Activated B cell treated with CpG ODN at 0.5 μM for 24 hours (primary cell): Measurements from ENCODE around the gene ANKRD6. TPM values are rescaled to one million over a fixed set of nuclear protein-coding genes. Genes with fewer than 3 reads are reported as not detected.

Experiments used
- ATAC-seq: fragments of 200-7000 bp; cut with Tn5 transposase; one replicate; pipeline ENCODE4 v1.10.0; 2021; ENCODE audit warnings: low read depth, mild to moderate bottlenecking, moderate library complexity
- CTCF ChIA-PET: fragments of 350-600 bp; sonication (Branson Sonifier 250); formaldehyde crosslinking; loops from one replicate; lab custom pipeline; 2021; ENCODE audit warnings: antibody characterized with exemption; lab: Charles Lee
- POLR2A ChIA-PET: fragments of 350-600 bp; sonication (Branson Sonifier 250); formaldehyde crosslinking; loops from one replicate; lab custom pipeline; 2021; ENCODE audit warnings: antibody characterized with exemption; lab: Charles Lee
- DNase-seq: peaks from one replicate; pipeline ENCODE4 v3.0.0; 2022
- H3K27ac Mint-ChIP-seq: one replicate; pipeline ENCODE4 v1.8.0; 2020; ENCODE audit warnings: mixed read lengths
- H3K27me3 Mint-ChIP-seq: one replicate; pipeline ENCODE4 v1.8.0; 2021; ENCODE audit warnings: mixed read lengths
- H3K36me3 Mint-ChIP-seq: one replicate; pipeline ENCODE4 v1.8.0; 2021; ENCODE audit warnings: low read depth, mixed read lengths
- H3K4me1 Mint-ChIP-seq: one replicate; pipeline ENCODE4 v1.8.0; 2021; ENCODE audit warnings: mixed read lengths
- H3K4me3 Mint-ChIP-seq: one replicate; pipeline ENCODE4 v1.8.0; 2020; ENCODE audit warnings: mild to moderate bottlenecking, mixed read lengths
- H3K9me3 Mint-ChIP-seq: one replicate; pipeline ENCODE4 v1.8.0; 2020; ENCODE audit warnings: mixed read lengths
- CTCF ChIP-seq: fragments of 200-600 bp; IDR thresholded peaks from one replicate; pipeline ENCODE4 v1.8.0; 2022; ENCODE audit warnings: antibody characterized with exemption, mild to moderate bottlenecking
- intact Hi-C: fragments of 100-400 bp; cut with micrococcal nuclease; formaldehyde crosslinking; loops from one replicate; pipeline ENCODE4 v1.15.1; 2024
- total RNA-seq: library from RNA; stranded (reverse); gene quantifications from 2 replicates; pipeline ENCODE4 v1.2.3, GENCODE V29; 2022

ANKRD6 gene
- 6.6 and 9.6 TPM in 2 replicates for total RNA-seq

DNA sequence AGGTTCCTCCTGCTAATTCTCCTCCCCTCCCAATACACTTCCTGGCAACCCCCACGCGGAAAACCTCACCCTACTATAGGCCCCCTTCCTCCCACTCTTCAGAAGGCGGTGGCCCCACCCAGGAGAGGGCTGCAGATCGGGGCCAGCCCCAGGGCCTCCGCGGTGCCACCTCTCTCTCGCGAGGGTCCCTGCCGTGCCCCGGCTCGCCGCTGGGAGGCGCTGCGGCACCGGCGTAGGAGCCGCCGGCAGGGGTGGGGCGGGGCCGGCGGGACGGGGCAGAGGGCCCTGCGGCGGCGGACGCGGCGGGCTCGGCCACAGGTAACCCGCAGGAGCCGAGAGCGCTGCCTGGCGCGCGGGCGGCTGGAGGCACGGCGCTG, at the start of gene ANKRD6:
Gene ANKRD6 (plus strand): TSS at position 278 of the 377 bp plus-strand sequence. CDS start 133,825 bp downstream, outside the sequence.
- DNase-seq (peak; percentile 95), ATAC-seq (peak; percentile 97)
- H3K27ac Mint-ChIP-seq = peak within 1 kb of the TSS; percentile 41
- ChIA-PET CTCF (interaction anchor here (0.7 to 3.2 kb wide), 11 partner anchors 21 to 508 kb away, joined by 3 to 21 read pairs (median 3); partner anchors contain the start of gene LYRM2), POLR2A (interaction anchor here (0.6 kb wide), 1 partner anchor 82 kb away, joined by 3 read pairs; no protein-coding TSS in a partner anchor)
- no peaks in the 10 kb centered on the region for H3K36me3 Mint-ChIP-seq
- H3K4me3 Mint-ChIP-seq = peak within 1 kb of the TSS; percentile 86
- no peaks in the 10 kb centered on the region for H3K9me3 Mint-ChIP-seq
- peaks cover 11% of the 10 kb centered on the region for H3K4me1 Mint-ChIP-seq
- intact Hi-C loops = loop anchor here (1.0 to 10.0 kb wide), 8 partner anchors 22 to 1046 kb away; partner anchors contain the start of gene LYRM2
- no peak for TF ChIP-seq CTCF
- peaks cover 4% of the 10 kb centered on the region for H3K27me3 Mint-ChIP-seq

DNA sequence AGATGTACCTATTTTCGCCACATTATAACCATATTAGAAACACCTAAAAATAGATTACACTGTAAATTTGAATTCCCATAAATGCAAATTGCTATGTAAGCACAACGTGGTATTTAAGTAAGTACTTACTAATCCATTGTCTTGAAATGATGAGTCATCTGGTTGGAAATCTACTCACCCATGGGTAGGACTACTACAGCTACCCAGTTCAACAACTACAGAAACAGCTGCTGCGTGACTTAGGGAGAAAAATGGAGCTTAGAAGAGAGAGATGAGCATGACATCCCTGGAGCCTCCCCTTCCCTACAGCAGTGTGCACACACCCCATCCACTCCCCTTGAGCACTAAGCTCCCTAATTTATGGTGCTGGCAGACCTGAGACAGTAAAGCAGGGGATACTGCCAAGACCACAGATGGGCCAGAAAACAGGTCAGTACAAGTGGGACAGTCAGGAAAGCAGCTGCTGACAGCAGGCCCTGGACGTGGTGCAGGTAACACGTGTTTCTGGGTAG, 47.7 kb upstream of the ANKRD6 start:
- no peak for TF ChIP-seq CTCF
- Mint-ChIP-seq H3K4me3 (no peak overlapping the region), H3K27me3 (peaks cover 6% of the 10 kb centered on the region), H3K4me1 (peaks cover 15% of the 10 kb centered on the region), H3K27ac (no peak overlapping the region), H3K36me3 (no peaks in the 10 kb centered on the region), H3K9me3 (no peaks in the 10 kb centered on the region)
- intact Hi-C loops = no loop called here
- ChIA-PET POLR2A (interaction anchor here (0.5 kb wide), 1 partner anchor 34 kb away, joined by 3 read pairs; no protein-coding TSS in a partner anchor), CTCF (interaction anchor here (1.3 to 1.5 kb wide), 2 partner anchors 13 to 18 kb away, joined by 3 read pairs; no protein-coding TSS in a partner anchor)
- ATAC-seq (no peak), DNase-seq (no peak)

DNA sequence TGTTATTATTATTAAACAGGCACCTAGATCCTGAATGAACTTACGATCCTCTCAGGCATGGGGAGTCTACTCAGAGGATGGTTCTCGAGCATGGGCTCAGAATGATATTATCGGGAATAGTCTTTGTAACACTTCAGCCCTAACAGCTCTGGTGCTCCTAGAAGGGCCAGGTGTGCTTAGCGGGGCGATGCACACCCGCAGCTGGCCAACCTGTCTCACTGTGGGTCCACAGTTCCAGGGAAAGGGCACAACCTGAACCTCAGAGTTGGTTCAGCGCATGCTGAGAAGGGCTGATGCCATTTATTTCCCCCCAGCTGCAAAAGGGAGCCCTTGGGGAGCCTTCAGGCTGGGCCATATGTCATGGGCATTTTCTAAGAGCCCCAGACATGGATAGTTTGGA, 47.1 kb upstream of the ANKRD6 start:
- H3K4me3 Mint-ChIP-seq = no peak overlapping the region
- H3K27ac Mint-ChIP-seq = no peak overlapping the region
- POLR2A ChIA-PET = interaction anchor here (0.5 kb wide), 1 partner anchor 34 kb away, joined by 3 read pairs; no protein-coding TSS in a partner anchor
- CTCF ChIA-PET = interaction anchor here (1.3 to 1.5 kb wide), 2 partner anchors 13 to 18 kb away, joined by 3 read pairs; no protein-coding TSS in a partner anchor
- intact Hi-C loops = no loop called here
- no peak for TF ChIP-seq CTCF
- H3K4me1 Mint-ChIP-seq = peaks cover 15% of the 10 kb centered on the region
- no peaks in the 10 kb centered on the region for H3K9me3 Mint-ChIP-seq
- H3K36me3 Mint-ChIP-seq = no peaks in the 10 kb centered on the region
- no peak for DNase-seq
- no peak for ATAC-seq
- H3K27me3 Mint-ChIP-seq = peaks cover 4% of the 10 kb centered on the region

GRCh38 chr6:89386917-89387491, 45.9 kb upstream of the ANKRD6 start:
- Mint-ChIP-seq H3K4me1 (peaks cover 15% of the 10 kb centered on the region), H3K27me3 (peaks cover 4% of the 10 kb centered on the region), H3K4me3 (peak overlapping the region; percentile 60), H3K36me3 (no peaks in the 10 kb centered on the region), H3K27ac (peak overlapping the region; percentile 33), H3K9me3 (no peaks in the 10 kb centered on the region)
- intact Hi-C loops = loop anchor here (1.0 kb wide), 2 partner anchors 15 to 25 kb away; partner anchors contain the start of gene RRAGD
- POLR2A ChIA-PET = interaction anchor here (1.1 to 1.5 kb wide), 3 partner anchors 15 to 306 kb away, joined by 3 to 14 read pairs (median 5); partner anchors contain the start of gene PNRC1
- peak; percentile 48 for ATAC-seq
- TF ChIP-seq CTCF = no peak
- CTCF ChIA-PET = interaction anchor here (0.9 kb wide), 1 partner anchor 11 kb away, joined by 5 read pairs; no protein-coding TSS in a partner anchor
- no peak for DNase-seq
